ENCODE data around the gene TTC34.

- TF ChIP-seq CTCF (IDR thresholded peaks at IDR 0.05; ENCODE audit: borderline replicate concordance, extremely low read depth, low read length, poor library complexity, severe bottlenecking) = no peak
- no peak for TF ChIP-seq EZH2 (IDR thresholded peaks at IDR 0.05; ENCODE audit: borderline replicate concordance, low read depth, low read length, severe bottlenecking)
These were observed 34.2 kb upstream of the TTC34 start for GRCh38 chr1:2835650-2836159.

All from DND-41 (cell line).